Activated CD8-positive, alpha-beta memory T cell treated with anti-CD3 and anti-CD28 coated beads for 48 hours (primary cell): ENCODE results near the gene PHLDA2.

Source experiments
- DNase-seq, 3 experiments: peaks; one replicate each; pipeline ENCODE4 v3.0.0-alpha.2; 2020; ENCODE audit warnings: low read depth in 2 of 3, low spot score in 2 of 3

PHLDA2 gene

GRCh38 chr11:2929950-2930703 is 907 bp upstream of the PHLDA2 start:
- peak; percentile 19 to 43 (median 34) for DNase-seq

DNA sequence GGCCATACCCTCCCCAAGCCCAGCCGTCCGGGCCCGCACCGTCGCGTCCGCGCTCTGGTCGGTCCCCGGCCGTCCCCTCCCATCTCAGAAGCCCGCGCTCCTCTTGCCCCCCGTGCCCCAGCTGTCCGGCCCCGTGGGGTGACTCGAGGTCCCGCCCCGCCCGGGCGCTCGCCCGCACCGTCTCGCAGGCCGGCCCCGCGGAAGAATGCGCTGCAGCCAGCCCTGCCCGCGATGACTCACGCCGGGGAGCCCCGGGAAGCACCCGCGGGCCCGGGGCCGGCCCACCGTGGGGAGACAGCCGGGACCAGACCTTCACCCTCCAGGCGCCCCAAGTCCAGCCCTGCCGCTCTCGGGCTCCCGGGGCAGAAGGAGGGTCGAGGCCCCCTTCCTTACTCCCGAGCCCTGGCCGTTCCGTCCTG is 320 bp upstream of the PHLDA2 start:
- peak in 2 of 3 experiments; percentile 38 to 48 for DNase-seq

- no peak for DNase-seq
Measured at GRCh38 chr11:2927851-2928604, 1.2 kb downstream of the PHLDA2 start.

DNA sequence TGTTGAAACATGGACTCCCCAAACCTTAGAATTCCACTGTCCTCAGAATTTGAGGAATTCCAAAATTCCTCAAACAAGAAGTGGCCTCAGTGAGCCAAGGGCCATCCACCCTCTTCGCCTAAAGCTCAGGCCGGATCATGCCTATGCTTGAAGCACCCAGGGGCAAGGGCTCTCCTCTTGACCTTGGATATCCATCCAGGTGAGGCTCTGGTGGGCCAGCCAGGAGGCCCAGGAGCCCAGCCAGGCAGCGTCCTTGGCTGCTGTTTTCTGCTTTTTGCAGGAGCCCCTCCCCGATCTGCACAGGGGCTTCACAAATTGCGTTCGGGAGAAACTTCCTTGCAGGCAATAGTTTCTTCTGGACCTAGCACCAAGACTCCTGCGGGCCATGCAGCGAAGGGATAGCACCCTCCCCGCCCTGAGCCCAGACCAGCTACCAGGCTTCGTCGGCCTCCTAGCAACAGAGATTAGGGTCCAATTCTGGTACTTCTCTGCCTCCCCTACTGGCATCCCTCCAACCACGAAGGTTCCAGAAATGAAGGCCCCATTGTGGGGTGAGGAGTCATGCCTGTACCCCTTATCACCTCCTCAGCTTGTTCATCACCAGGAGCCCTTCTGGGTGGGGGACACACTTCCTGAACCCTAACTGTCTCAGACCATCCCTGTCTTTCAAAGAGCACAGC is 2.0 kb downstream of the PHLDA2 start:
- no peak for DNase-seq

DNA sequence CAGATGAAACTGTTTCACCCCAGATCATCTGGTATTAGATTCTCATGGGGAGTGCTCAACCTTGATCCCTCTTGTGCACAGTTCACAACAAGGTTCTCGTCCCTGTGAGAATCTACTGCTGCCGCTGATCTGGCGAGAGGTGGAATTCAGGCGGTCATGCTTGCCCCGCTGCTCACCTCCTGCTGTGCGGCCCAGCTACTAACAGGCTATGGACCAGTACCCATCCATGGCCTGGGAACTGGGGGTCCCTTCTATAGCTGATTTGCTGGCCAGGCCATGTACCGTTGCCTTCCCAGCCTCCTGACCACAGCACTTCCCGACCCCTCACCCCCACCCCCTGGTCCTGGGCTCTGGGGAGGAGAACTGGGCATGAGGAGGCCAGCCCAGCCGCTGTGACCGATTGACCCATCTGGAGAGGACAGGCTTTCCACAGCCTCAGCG is 2.6 kb downstream of the PHLDA2 start:
- DNase-seq, result no peak

GRCh38 chr11:2924821-2925675 is 4.2 kb downstream of the PHLDA2 start:
- no peak for DNase-seq

- no peak for DNase-seq
Measured at GRCh38 chr11:2924381-2924780, 4.8 kb downstream of the PHLDA2 start.

DNA sequence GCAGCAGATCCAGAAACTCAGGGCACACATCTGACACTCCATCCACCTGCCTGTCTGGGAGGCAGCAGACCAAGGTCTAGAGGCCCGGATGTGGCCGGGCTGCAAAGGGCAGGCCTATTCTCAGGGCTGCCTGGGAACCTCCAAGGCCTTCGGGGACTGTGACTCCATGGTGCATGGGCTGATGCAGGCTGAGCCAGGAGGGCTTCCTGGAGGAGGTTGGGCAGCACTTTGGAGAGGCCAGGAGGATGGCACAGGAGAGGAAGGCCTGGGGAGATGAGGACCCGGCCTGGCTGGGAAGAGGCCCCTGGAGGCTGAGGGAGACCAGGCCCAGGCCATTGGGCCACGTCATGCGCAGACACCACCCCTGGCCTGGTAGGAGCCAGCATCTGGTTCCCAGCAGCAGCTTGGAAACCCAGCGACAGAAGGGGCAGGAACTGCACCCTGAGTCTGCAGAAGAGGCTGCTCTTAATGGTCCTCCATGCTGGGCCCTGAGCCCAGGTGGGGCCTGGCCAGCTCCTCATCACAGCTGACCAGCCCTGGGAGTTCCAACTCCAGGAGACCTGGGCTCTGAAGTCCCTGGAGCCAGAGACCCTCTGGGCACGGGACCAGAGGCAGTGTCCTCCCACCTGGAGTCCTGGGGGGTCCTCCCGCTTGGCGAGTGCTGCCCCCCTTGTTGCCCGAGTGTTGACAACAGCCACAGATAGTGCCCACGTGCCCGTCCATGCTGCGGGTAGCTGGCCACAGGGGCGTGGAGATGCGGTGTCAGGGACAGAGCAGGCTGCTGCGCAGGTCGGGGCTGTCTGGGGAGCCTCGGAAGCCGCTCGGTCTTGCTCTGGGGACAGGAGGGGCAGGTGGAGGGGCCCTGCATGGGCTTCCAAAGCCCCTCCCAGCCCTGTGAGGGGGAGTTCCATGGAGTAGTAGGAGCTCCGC is 5.5 kb downstream of the PHLDA2 start:
- no peak for DNase-seq

DNA sequence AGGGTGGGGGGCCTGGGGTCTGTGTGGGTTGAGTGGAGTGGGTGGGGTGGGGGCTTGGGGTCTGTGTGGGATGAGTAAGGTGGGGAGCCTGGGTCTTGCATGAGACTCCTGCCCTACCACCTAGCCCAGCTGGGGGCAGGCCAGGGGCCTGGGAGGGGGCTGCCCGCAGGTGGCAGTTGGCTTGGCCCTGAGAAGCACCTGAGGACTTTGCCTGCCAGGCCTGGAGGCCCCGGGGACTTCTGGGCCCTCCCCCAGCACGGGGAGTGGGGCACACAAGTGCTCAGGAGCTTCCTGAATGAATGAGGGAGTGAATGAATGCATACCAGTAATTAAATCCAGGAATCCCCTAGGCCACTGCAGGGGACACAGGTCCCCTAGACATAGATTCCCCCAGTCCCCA is 6.6 kb downstream of the PHLDA2 start:
- DNase-seq, result no peak

DNA sequence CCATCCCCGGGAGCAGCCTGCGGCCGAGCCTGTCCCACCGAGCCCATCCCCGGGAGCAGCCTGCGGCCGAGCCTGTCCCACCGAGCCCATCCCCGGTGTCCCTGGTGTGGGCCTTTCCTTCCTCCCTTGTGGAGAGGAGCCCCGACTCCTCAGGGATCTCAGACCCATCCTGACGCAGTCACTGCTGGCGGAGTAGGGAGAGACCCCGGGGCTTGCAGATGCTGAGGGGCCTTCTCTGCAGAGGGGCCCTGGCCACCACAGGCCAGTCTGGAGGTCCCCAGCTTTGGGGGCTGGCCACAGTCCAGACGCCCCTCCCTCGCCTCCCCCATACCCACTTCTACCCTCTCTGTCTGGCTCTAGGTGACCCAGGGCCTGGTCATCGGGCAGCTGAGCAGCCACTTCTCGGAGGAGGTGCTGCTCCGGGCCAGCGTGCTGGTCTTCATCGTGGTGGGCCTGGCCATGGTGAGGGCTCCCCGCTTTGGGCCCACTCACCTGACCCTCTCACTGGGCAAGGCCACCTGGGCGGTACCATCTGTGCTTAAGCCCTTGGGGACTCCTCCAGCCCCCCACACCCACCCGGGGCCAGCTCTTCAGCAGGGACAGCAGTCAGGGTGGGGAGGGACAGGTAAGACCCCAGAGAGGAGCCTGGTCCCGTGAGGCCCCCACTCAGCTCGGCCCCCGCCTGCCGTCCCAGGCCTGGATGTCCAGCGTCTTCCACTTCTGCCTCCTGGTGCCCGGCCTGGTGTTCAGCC is 7.3 kb downstream of the PHLDA2 start:
- no peak for DNase-seq

GRCh38 chr11:2921261-2921660 is 8.0 kb downstream of the PHLDA2 start:
- no peak for DNase-seq

DNA sequence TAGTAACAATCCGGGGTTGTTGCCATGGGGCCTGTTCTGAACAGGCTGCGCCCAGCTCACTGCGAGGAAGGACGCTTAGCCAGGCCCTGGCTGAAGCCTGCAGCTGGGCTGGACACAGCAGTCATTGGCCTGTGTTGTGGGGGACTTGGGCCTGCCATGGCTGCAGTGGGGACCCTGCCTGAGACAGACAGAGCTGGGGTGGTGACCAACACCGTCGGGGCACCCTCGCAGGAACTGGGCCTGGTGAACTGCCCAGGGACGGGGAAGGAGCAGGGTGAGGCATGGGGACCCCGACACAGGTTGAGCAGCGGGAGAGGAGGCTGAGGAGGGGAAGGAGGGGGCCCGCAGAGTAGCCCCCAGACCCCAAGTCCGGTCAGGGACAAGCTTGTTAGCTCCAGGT is 8.9 kb downstream of the PHLDA2 start:
- no peak for DNase-seq

DNA sequence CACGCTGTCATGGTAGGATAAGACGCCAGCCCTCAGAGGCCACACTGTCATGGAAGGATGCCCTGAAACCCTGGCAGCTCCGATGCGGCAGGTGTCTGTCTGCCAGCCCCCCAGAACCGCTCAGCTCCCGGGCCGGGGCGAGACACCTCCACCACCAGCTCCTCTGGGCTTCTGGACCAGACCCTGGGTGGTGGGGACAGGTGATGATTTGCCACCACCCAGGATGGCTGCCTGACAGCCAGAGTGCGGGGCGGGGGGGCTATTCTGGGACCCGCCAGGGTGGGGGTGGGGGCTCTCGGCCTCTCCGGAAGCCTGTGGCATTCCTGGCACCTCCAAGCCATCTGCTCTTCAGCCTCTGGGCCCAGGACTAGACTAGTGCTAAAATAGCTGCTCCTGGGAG is 9.4 kb downstream of the PHLDA2 start:
- no peak for DNase-seq

DNA sequence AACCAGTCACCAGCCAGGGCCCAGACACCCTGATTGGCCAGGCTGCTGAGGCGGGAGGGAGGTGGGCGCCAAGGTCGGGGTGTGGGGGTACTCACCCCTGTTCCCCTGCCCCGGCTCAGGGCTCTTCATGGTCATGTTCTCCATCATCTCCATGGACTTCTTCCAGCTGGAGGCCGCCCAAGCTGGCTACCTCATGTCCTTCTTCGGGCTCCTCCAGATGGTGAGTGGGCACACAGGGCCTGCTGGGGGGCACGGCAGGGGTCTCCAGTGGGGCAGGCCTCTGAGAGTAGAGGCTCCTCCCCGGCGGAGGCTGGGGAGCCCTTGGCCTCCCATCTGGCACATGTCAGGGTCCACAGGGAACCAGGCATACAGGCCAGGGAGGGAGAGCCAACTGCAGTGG is 10.0 kb downstream of the PHLDA2 start:
- no peak for DNase-seq

GRCh38 chr11:2917842-2918490 is 11.3 kb downstream of the PHLDA2 start:
- DNase-seq, result no peak

DNA sequence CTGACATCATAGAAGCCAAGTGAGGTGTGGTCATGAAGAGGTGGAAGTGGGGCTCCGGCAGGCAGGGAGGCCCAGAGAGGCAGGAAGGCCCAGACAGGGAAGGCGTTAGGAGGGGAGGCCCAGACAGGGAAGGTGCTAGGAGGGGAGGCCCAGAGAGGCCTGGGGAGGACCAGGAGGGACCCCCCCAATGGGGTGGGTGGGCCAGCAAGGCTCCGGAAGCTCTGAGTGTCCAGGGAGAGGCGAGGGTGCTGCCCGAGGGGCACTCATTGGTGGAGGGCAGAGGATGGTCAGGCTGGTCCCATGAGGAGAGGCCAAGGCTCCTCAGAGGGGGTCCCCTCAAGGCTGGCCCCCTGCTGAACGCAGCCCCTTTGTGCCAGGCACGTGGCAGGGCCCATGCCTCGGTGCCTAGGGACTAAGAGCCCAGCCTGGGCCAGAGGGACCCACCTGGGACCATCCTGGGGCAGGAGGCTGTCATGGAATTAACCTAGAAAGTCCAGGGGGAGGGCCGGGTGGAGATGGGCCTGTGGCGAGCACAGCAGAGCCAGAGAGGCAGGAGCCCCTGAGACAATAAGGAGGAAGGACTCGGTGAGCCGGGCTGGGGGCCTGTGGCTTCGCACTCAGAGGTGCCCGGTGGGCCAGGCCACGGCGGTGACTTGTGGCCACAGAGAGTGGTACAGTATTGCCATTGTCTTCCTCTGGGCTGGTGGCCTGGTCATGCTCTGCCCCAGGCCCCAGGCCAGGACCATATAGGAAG is 12.2 kb downstream of the PHLDA2 start:
- no peak for DNase-seq

DNA sequence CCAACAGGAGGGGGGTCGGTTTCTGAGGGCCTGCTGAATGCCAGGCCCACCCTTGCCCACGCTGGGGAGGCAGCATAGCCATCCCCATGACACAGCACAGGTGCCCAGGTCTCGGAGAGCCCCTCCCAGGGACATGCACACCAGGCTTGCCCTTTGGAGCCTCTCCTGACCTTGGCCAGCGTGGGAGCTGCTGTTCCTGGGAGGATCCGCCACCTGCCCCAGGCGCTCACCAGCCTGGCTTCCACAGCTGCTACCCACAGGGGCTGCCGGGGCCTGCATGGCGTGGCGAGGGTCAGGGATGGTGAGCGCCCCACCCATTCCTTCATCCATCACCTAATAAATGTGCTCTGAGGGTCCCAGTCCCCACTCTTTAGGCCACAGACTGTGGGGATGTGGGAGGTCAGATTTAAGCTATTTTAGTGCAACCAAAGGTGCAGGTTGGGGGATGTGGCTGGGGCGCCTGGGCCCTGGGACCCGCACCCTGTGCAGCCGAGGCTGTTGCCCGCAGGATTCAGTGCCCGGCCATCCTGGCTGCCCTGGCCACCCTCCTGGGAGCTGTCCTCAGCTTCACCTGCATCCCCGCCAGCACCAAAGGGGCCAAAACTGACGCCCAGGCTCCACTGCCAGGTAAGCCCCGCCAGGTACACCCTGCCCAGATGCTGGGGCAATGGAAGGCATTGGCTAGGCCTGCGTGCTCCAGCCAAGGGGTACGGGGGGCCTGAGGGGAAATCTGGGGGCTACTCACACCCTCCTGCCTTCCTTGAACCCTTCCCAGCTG is 12.9 kb downstream of the PHLDA2 start:
- no peak for DNase-seq
